IMR-90 (cell line): ENCODE data around the gene MARCHF3. TPM values are rescaled to one million over a fixed set of nuclear protein-coding genes. Genes with fewer than 3 reads are reported as not detected.

Experiments
- ATAC-seq: fragments of 200-7000 bp; cut with Tn5 transposase; 2 replicates; pipeline ENCODE4 v1.9.1; 2020; ENCODE audit warnings: low read depth, mild to moderate bottlenecking, moderate library complexity
- BruUV-seq: library from RNA; stranded (reverse); fragments of 400-500 nt; replicated peaks from 2 replicates; lab custom pipeline; 2021; lab: Mats Ljungman, UMichigan
- CTCF ChIA-PET: fragments of 300-600 bp; formaldehyde crosslinking; extraction: SDS; loops from one replicate; lab custom pipeline; 2021; ENCODE audit warnings: antibody characterized with exemption; lab: Yijun Ruan, JAX
- POLR2A ChIA-PET: fragments of 300-600 bp; sonication (Branson Sonifier 250); formaldehyde crosslinking; loops from one replicate; lab custom pipeline; 2022; ENCODE audit warnings: antibody characterized with exemption; ENCODE audit not compliant: unreplicated experiment; lab: Charles Lee
- DNase-seq: peaks from one replicate; pipeline ENCODE4 v3.0.0; 2013
- H2AFZ ChIP-seq: replicated peaks from 2 replicates; pipeline ENCODE3; 2013; ENCODE audit warnings: low read length, mild to moderate bottlenecking; ENCODE audit not compliant: poor library complexity
- H2AK5ac ChIP-seq: 2 replicates; pipeline ENCODE4 v1.6.1; 2013; ENCODE audit warnings: low read depth, low read length, inconsistent platforms
- H2AK9ac ChIP-seq: replicated peaks from 2 replicates; pipeline ENCODE3; 2013; ENCODE audit warnings: mild to moderate bottlenecking, low read depth, low read length, moderate library complexity; ENCODE audit not compliant: poor library complexity
- H2BK120ac ChIP-seq: 2 replicates; pipeline ENCODE4 v1.6.1; 2013; ENCODE audit warnings: low read depth, low read length, inconsistent platforms
- H2BK15ac ChIP-seq: 3 replicates; pipeline ENCODE4 v1.6.1; 2013; ENCODE audit warnings: low read depth, low read length, inconsistent platforms
- H2BK20ac ChIP-seq: 2 replicates; pipeline ENCODE4 v1.6.1; 2013; ENCODE audit warnings: low read depth, mild to moderate bottlenecking, inconsistent platforms, low read length, moderate library complexity
- H2BK5ac ChIP-seq: 2 replicates; pipeline ENCODE4 v1.6.1; 2013; ENCODE audit warnings: mild to moderate bottlenecking, low read depth, low read length, inconsistent platforms; ENCODE audit not compliant: poor library complexity, severe bottlenecking
- H3K14ac ChIP-seq: replicated peaks from 2 replicates; pipeline ENCODE4 v1.6.1; 2013; ENCODE audit warnings: low read depth, low read length, inconsistent platforms
- H3K18ac ChIP-seq: 2 replicates; pipeline ENCODE4 v1.6.1; 2013; ENCODE audit warnings: low read depth, low read length, control low read depth
- H3K23ac ChIP-seq: 2 replicates; pipeline ENCODE4 v1.6.1; 2013; ENCODE audit warnings: low read depth, low read length, inconsistent platforms
- H3K27ac ChIP-seq: 2 replicates; pipeline ENCODE4 v1.5.1; 2013; ENCODE audit warnings: mild to moderate bottlenecking, control low read depth, low read length; ENCODE audit not compliant: insufficient read depth
- H3K27me3 ChIP-seq: 2 replicates; pipeline ENCODE4 v1.6.1; 2013; ENCODE audit warnings: low read length; ENCODE audit not compliant: control insufficient read depth, insufficient read depth
- H3K36me3 ChIP-seq: 2 replicates; pipeline ENCODE4 v1.6.1; 2013; ENCODE audit warnings: low read length, mixed read lengths; ENCODE audit not compliant: control insufficient read depth, insufficient read depth
- H3K4ac ChIP-seq: 2 replicates; pipeline ENCODE4 v1.6.1; 2013; ENCODE audit warnings: low read depth, low read length, inconsistent platforms
- H3K4me1 ChIP-seq: 2 replicates; pipeline ENCODE4 v1.6.1; 2013; ENCODE audit warnings: low read length, mixed read lengths; ENCODE audit not compliant: control insufficient read depth, insufficient read depth
- H3K4me2 ChIP-seq: 2 replicates; pipeline ENCODE4 v1.6.1; 2013; ENCODE audit warnings: low read depth, mild to moderate bottlenecking, control low read depth, low read length, moderate library complexity
- H3K4me3 ChIP-seq: 2 replicates; pipeline ENCODE4 v1.5.1; 2013; ENCODE audit warnings: low read depth, mild to moderate bottlenecking, control low read depth, low read length, moderate library complexity; ENCODE audit not compliant: insufficient read depth
- H3K56ac ChIP-seq: 2 replicates; pipeline ENCODE4 v1.6.1; 2013; ENCODE audit warnings: low read length, inconsistent platforms; ENCODE audit not compliant: insufficient read depth; ENCODE audit errors: extremely low read depth
- H3K79me1 ChIP-seq, 2 experiments: 2 replicates each; pipeline ENCODE4 v1.6.1; 2013; ENCODE audit warnings: low read length in 2 of 2, inconsistent platforms in 1 of 2, low read depth in 1 of 2
- H3K9ac ChIP-seq: 2 replicates; pipeline ENCODE4 v1.6.1; 2013; ENCODE audit warnings: low read depth, low read length, control low read depth
- H3K9me1 ChIP-seq: 2 replicates; pipeline ENCODE4 v1.6.1; 2013; ENCODE audit warnings: low read length, inconsistent platforms; ENCODE audit not compliant: insufficient read depth
- H3K9me3 ChIP-seq: 2 replicates; pipeline ENCODE4 v1.6.1; 2013; ENCODE audit warnings: low read length; ENCODE audit not compliant: control insufficient read depth, insufficient read depth
- H4K20me1 ChIP-seq: 2 replicates; pipeline ENCODE4 v1.6.1; 2013; ENCODE audit warnings: low read length, inconsistent platforms; ENCODE audit not compliant: insufficient read depth
- H4K5ac ChIP-seq: 2 replicates; pipeline ENCODE4 v1.6.1; 2013; ENCODE audit warnings: mild to moderate bottlenecking, low read depth, low read length, control low read depth
- H4K8ac ChIP-seq, 2 experiments: 2 replicates each; pipeline ENCODE4 v1.6.1; 2013; ENCODE audit warnings: low read depth in 2 of 2, low read length in 2 of 2, control low read depth in 1 of 2, inconsistent platforms in 1 of 2
- H4K91ac ChIP-seq: 2 replicates; pipeline ENCODE4 v1.6.1; 2013; ENCODE audit warnings: low read depth, low read length, inconsistent platforms; ENCODE audit not compliant: insufficient read depth
- CEBPB ChIP-seq: IDR thresholded peaks from 2 replicates; pipeline ENCODE4 v1.6.1; 2012; ENCODE audit warnings: low read depth, low read length, improper control_type of control experiment
- CHD1 ChIP-seq: IDR thresholded peaks from 2 replicates; pipeline ENCODE4 v1.6.1; 2012; ENCODE audit warnings: low read depth, low read length, improper control_type of control experiment
- CTCF ChIP-seq: conservative IDR thresholded peaks from 2 replicates; pipeline ENCODE4 v1.5.1; 2012; ENCODE audit warnings: mild to moderate bottlenecking, low read depth, low read length, improper control_type of control experiment
- ELK1 ChIP-seq: fragments of 150-350 bp; IDR thresholded peaks from 2 replicates; pipeline ENCODE4 v1.6.1; 2016; ENCODE audit warnings: low read depth, mild to moderate bottlenecking, low read length, moderate library complexity, borderline replicate concordance
- FOS ChIP-seq: fragments of 150-350 bp; IDR thresholded peaks from 2 replicates; pipeline ENCODE4 v1.6.1; 2016; ENCODE audit warnings: low read depth, low read length
- MAFK ChIP-seq: IDR thresholded peaks from 2 replicates; pipeline ENCODE4 v1.6.1; 2012; ENCODE audit warnings: low read depth, low read length, improper control_type of control experiment
- MXI1 ChIP-seq: IDR thresholded peaks from 2 replicates; pipeline ENCODE4 v1.6.1; 2012; ENCODE audit warnings: low read depth, mild to moderate bottlenecking, low read length, moderate library complexity, borderline replicate concordance
- POLR2A ChIP-seq: IDR thresholded peaks from 2 replicates; pipeline ENCODE4 v1.6.1; 2012; ENCODE audit warnings: mild to moderate bottlenecking, low read depth, low read length
- RAD21 ChIP-seq: IDR thresholded peaks from 2 replicates; pipeline ENCODE4 v1.6.1; 2012; ENCODE audit warnings: low read length, improper control_type of control experiment
- RCOR1 ChIP-seq: IDR thresholded peaks from 2 replicates; pipeline ENCODE4 v1.6.1; 2012; ENCODE audit warnings: mild to moderate bottlenecking, low read length, improper control_type of control experiment; ENCODE audit not compliant: insufficient replicate concordance
- RFX5 ChIP-seq: IDR thresholded peaks from 2 replicates; pipeline ENCODE4 v1.8.0; 2012; ENCODE audit warnings: low read depth, mild to moderate bottlenecking, low read length, moderate library complexity
- USF2 ChIP-seq: fragments of 150-350 bp; IDR thresholded peaks from 2 replicates; pipeline ENCODE4 v1.6.1; 2017; ENCODE audit warnings: mild to moderate bottlenecking, antibody characterized with exemption, low read length, low read depth
- WGBS, 2 experiments: methylation state at CpG; one replicate each; pipeline versions ENCODE4 v1.1.5 to v1.1.7; 2013; ENCODE audit warnings: missing lambda C conversion rate in 2 of 2; ENCODE audit not compliant: insufficient read length in 1 of 2; ENCODE audit errors: extremely low coverage in 2 of 2; 5-methylcytosine and 5-hydroxymethylcytosine counted together
- dilution Hi-C: fragments of 300-500 bp; cut with HindIII; formaldehyde crosslinking; loops from one replicate; pipeline ENCODE4 v1.14.3; 2018; ENCODE audit warnings: low sequenced_read_pairs; ENCODE audit not compliant: unreplicated experiment
- in situ Hi-C: fragments of 300-500 bp; cut with MboI; formaldehyde crosslinking; loops from 3 replicates; pipeline ENCODE4 v1.14.3; 2019; ENCODE audit warnings: low sequenced_read_pairs, inconsistent platforms, mixed read lengths
- intact Hi-C: fragments of 100-400 bp; cut with micrococcal nuclease; formaldehyde crosslinking; loops from 2 replicates; pipeline ENCODE4 v1.10.0; 2022
- polyA plus RNA-seq, 3 experiments: library from polyadenylated mRNA; depleted of rRNA; stranded (reverse); fragments of >200 nt; gene quantifications; 2 replicates each; pipeline ENCODE4 v1.2.3, GENCODE V29; 2012; ENCODE audit warnings: low replicate concordance in 1 of 3
- total RNA-seq: library from RNA; depleted of rRNA; stranded (reverse); fragments of >200 nt; gene quantifications from 2 replicates; pipeline ENCODE4 v1.2.3, GENCODE V29; 2012

The MARCHF3 gene
- total and polyA plus RNA-seq, 2 of the 4 experiments (the other 2 are of a cell fraction), result 11.2 to 18.8 TPM

GRCh38 chr5:126983874-126984266 lies 46.5 kb downstream of the MARCHF3 start:
- H2BK20ac ChIP-seq, result no peak overlapping the region
- dilution Hi-C loops (no loop called here), intact Hi-C loops (no loop called here), in situ Hi-C loops (no loop called here)
- peaks cover 2% of the 10 kb centered on the region for H3K4me1 ChIP-seq
- no peak overlapping the region for H2BK120ac ChIP-seq
- H3K14ac ChIP-seq, result no peak overlapping the region
- WGBS, 2 experiments, result 67% methylated on average over 1 of the region's 2 CpGs; no CpG with 5 or more reads in 1 of the 2 experiments
- H2AK5ac ChIP-seq, result 0 out of 2 replicates have a peak overlapping the region, but pooled peaks have one; percentile 31
- no peak overlapping the region for H3K4ac ChIP-seq
- H2AK9ac ChIP-seq, result no peak overlapping the region
- 0 out of 3 replicates have a peak overlapping the region, but pooled peaks have one; percentile 14 for H2BK15ac ChIP-seq
- H3K23ac ChIP-seq, result no peak overlapping the region
- no peaks in the 10 kb centered on the region; the same call in 1 of the 2 replicates for H4K20me1 ChIP-seq
- H3K27ac ChIP-seq, result no peak overlapping the region
- H2AFZ ChIP-seq, result no peak overlapping the region
- no peaks in the 10 kb centered on the region for H3K27me3 ChIP-seq
- H3K18ac ChIP-seq, result no peak overlapping the region
- DNase-seq, result no peak
- no peak overlapping the region for H3K9ac ChIP-seq
- TF ChIP-seq RFX5 (no peak), FOS (no peak), RAD21 (no peak), CHD1 (no peak), MXI1 (no peak), CTCF (no peak), CEBPB (no peak), RCOR1 (no peak), POLR2A (no peak), USF2 (no peak), MAFK (no peak), ELK1 (no peak)
- H3K4me2 ChIP-seq, result no peak overlapping the region
- ChIA-PET CTCF (interaction anchor here (0.6 kb wide), 1 partner anchor 22 kb away, joined by 4 read pairs; no protein-coding TSS in a partner anchor), POLR2A (no interaction called here)
- H4K5ac ChIP-seq, result no peak overlapping the region
- no TSS peak for BruUV-seq
- H3K56ac ChIP-seq, result no peak overlapping the region
- H2BK5ac ChIP-seq, result no peak overlapping the region
- H4K8ac ChIP-seq, result no peak overlapping the region
- no peaks in the 10 kb centered on the region for H3K9me3 ChIP-seq
- H3K4me3 ChIP-seq, result no peak overlapping the region
- H3K9me1 ChIP-seq, result peaks cover 3% of the 10 kb centered on the region; the same call in 1 of the 2 replicates
- no peak overlapping the region for H4K91ac ChIP-seq
- ATAC-seq, result no peak
- H3K79me1 ChIP-seq, result peaks cover 15 to 18% of the 10 kb centered on the region in 2 experiments
- H3K36me3 ChIP-seq, result no peaks in the 10 kb centered on the region
